Measurements from ENCODE around the gene C16orf86.

C16orf86 gene

GRCh38 chr16:67714522-67714921, 47.9 kb downstream of the C16orf86 start:
- H3K4me1 ChIP-seq (ENCODE audit: control insufficient read depth in 1 of 2, insufficient read depth in 2 of 2, low read length in 2 of 2), result peaks cover 0 to 5% of the 10 kb centered on the region in 2 experiments
- no peak overlapping the region for H3K14ac ChIP-seq (ENCODE audit: low read length)
- H2AFZ ChIP-seq (ENCODE audit: insufficient read depth, low read length, poor library complexity), result no peak overlapping the region
- no peak overlapping the region for H3K18ac ChIP-seq (ENCODE audit: low read length)
- H3K4me3 ChIP-seq (ENCODE audit: low read depth, low read length), result no peak overlapping the region
- H2BK120ac ChIP-seq (ENCODE audit: insufficient read depth, low read length, poor library complexity), result no peak overlapping the region
- peaks cover 8% of the 10 kb centered on the region for H3K79me1 ChIP-seq (ENCODE audit: low read length)
- no peak overlapping the region for H2BK5ac ChIP-seq (ENCODE audit: low read depth, low read length, poor library complexity)
- H2BK12ac ChIP-seq (ENCODE audit: low read length), result no peak overlapping the region
- no peak overlapping the region for H4K12ac ChIP-seq (ENCODE audit: low read depth, low read length)
- no peak overlapping the region for H3K4me2 ChIP-seq (ENCODE audit: low read length)
- H4K8ac ChIP-seq (ENCODE audit: low read depth, low read length), result no peak overlapping the region
- no peak overlapping the region for H4K91ac ChIP-seq (ENCODE audit: low read depth, low read length)
- H3K36me3 ChIP-seq (ENCODE audit: control insufficient read depth in 1 of 2, insufficient read depth in 2 of 2, low read length in 2 of 2), result no peaks in the 10 kb centered on the region
- H3K4ac ChIP-seq (ENCODE audit: low read depth, low read length), result no peak overlapping the region
- H3K23ac ChIP-seq (ENCODE audit: low read length), result no peak overlapping the region
- no CpG with 5 or more reads among the region's 1 CpG for WGBS (ENCODE audit: extremely low coverage, insufficient coverage, insufficient read length)
- H3K27me3 ChIP-seq (ENCODE audit: insufficient read depth, low read length), result no peaks in the 10 kb centered on the region
- H3K9me3 ChIP-seq (ENCODE audit: insufficient read depth, low read depth, low read length), result no peaks in the 10 kb centered on the region
- H3K79me2 ChIP-seq (ENCODE audit: control insufficient read depth, insufficient read depth, low read length, poor library complexity), result peaks cover 10% of the 10 kb centered on the region
- no peak overlapping the region for H3K9ac ChIP-seq (ENCODE audit: low read length)
- DNase-seq, result no peak
- no peak overlapping the region for H2AK5ac ChIP-seq (ENCODE audit: low read length)
- H3K27ac ChIP-seq (ENCODE audit: low read depth, low read length), result no peak overlapping the region

- Histone ChIP-seq H2BK120ac (ENCODE audit: insufficient read depth, low read length, poor library complexity) (no peak overlapping the region), H2BK5ac (ENCODE audit: low read depth, low read length, poor library complexity) (no peak overlapping the region), H2AK5ac (ENCODE audit: low read length) (no peak overlapping the region), H3K27ac (ENCODE audit: low read depth, low read length) (no peak overlapping the region), H3K4me3 (ENCODE audit: low read depth, low read length) (no peak overlapping the region), H3K23ac (ENCODE audit: low read length) (no peak overlapping the region), H4K8ac (ENCODE audit: low read depth, low read length) (no peak overlapping the region), H2AFZ (ENCODE audit: insufficient read depth, low read length, poor library complexity) (no peak overlapping the region), H3K14ac (ENCODE audit: low read length) (no peak overlapping the region), H3K79me2 (ENCODE audit: control insufficient read depth, insufficient read depth, low read length, poor library complexity) (peaks cover 11% of the 10 kb centered on the region), H3K79me1 (ENCODE audit: low read length) (peaks cover 12% of the 10 kb centered on the region), H3K18ac (ENCODE audit: low read length) (no peak overlapping the region), H3K9me3 (ENCODE audit: insufficient read depth, low read depth, low read length) (no peaks in the 10 kb centered on the region), H3K4me2 (ENCODE audit: low read length) (no peak overlapping the region), H4K12ac (ENCODE audit: low read depth, low read length) (no peak overlapping the region), H3K4ac (ENCODE audit: low read depth, low read length) (no peak overlapping the region), H3K4me1 (ENCODE audit: control insufficient read depth in 1 of 2, insufficient read depth in 2 of 2, low read length in 2 of 2) (peaks cover 6 to 9% of the 10 kb centered on the region in 2 experiments), H3K9ac (ENCODE audit: low read length) (no peak overlapping the region), H3K36me3 (ENCODE audit: control insufficient read depth in 1 of 2, insufficient read depth in 2 of 2, low read length in 2 of 2) (no peaks in the 10 kb centered on the region), H3K27me3 (ENCODE audit: insufficient read depth, low read length) (no peaks in the 10 kb centered on the region), H2BK12ac (ENCODE audit: low read length) (no peak overlapping the region), H4K91ac (ENCODE audit: low read depth, low read length) (no peak overlapping the region)
- WGBS (ENCODE audit: extremely low coverage, insufficient coverage, insufficient read length), result no CpG with 5 or more reads among the region's 2 CpGs
- no peak for DNase-seq
These were observed 49.5 kb downstream of the C16orf86 start for GRCh38 chr16:67716097-67716496.
